NCI-H2107 treated with DMSO at 0.1 percent for 48 hours (cell line): ENCODE data around the gene GALR2.

Experiments
- DNase-seq: peaks from one replicate; lab custom pipeline; 2025; ENCODE audit not compliant: unreplicated experiment; lab: John Stamatoyannopoulos, UW

Gene GALR2

GRCh38 chr17:76124582-76125390 lies 50.2 kb downstream of the GALR2 start:
- DNase-seq = no peak

GRCh38 chr17:76125391-76125675 lies 50.8 kb downstream of the GALR2 start:
- no peak for DNase-seq

GRCh38 chr17:76125922-76126321 lies 51.3 kb downstream of the GALR2 start:
- no peak for DNase-seq
